Esophagus squamous epithelium (tissue), 5 donors: ENCODE data around the gene UGP2. TPM values are rescaled to one million over a fixed set of nuclear protein-coding genes. Genes with fewer than 3 reads are reported as not detected.
A peak's percentile ranks its signal among the peaks of the same experiment; 100 is the strongest.

Source experiments
- DNase-seq: peaks from one replicate; lab custom pipeline; 2025; lab: John Stamatoyannopoulos, UW
- H3K27ac ChIP-seq, 4 donors: fragments of 200-600 bp; sonication (generic); one replicate each; pipeline ENCODE4 v1.5.1; 2016 to 2019; ENCODE audit warnings: mild to moderate bottlenecking in 1 of 4
- H3K27me3 ChIP-seq, 4 donors: fragments of 200-600 bp; sonication (generic); 1 replicate in 3 of 4; 2 replicates in 1 of 4; pipeline versions ENCODE4 v1.5.1 to v1.6.0; 2017 to 2021; ENCODE audit warnings: antibody characterized with exemption in 1 of 4
- H3K36me3 ChIP-seq, 3 donors: fragments of 200-600 bp; sonication (generic); one replicate each; pipeline ENCODE4 v1.5.1; 2016 to 2019
- H3K4me1 ChIP-seq, 3 donors: fragments of 200-600 bp; sonication (generic); one replicate each; pipeline ENCODE4 v1.5.1; 2017 to 2019
- H3K4me3 ChIP-seq, 4 donors: fragments of 200-600 bp; sonication (generic); 1 replicate in 3 of 4; 2 replicates in 1 of 4; pipeline ENCODE4 v1.5.1; 2016 to 2019; ENCODE audit warnings: mild to moderate bottlenecking in 2 of 4, moderate library complexity in 1 of 4
- H3K9me3 ChIP-seq, 3 donors: fragments of 200-600 bp; sonication (generic); one replicate each; pipeline ENCODE4 v1.5.1; 2016 to 2019
- POLR2A ChIP-seq, 4 donors: fragments of 450-650 bp; IDR thresholded peaks; one replicate each; pipeline ENCODE4 v1.6.1; 2017; ENCODE audit warnings: antibody characterized with exemption in 4 of 4, mild to moderate bottlenecking in 4 of 4, moderate library complexity in 3 of 4
- WGBS, 2 donors: methylation state at CpG; one replicate each; pipeline ENCODE4 v1.1.5; 2018; 5-methylcytosine and 5-hydroxymethylcytosine counted together
- intact Hi-C: fragments of 100-400 bp; cut with DNase I; formaldehyde crosslinking; loops from one replicate; pipeline ENCODE4 v1.15.0; 2022
- total RNA-seq, 4 donors: library from RNA; depleted of rRNA; stranded (reverse); fragments of >200 nt; gene quantifications; one replicate each; pipeline ENCODE4 v1.1.0, GENCODE V29; 2016
- TF ChIP-seq, protein P1 (sequence below), 6 experiments: fragments of 450-650 bp in 4 of 6; fragments of 200-600 bp in 2 of 6; sonication (generic) in 2 of 6; IDR thresholded peaks; one replicate each; pipeline ENCODE4 v1.5.1; 2016 to 2019; ENCODE audit warnings: antibody characterized with exemption in 6 of 6, mild to moderate bottlenecking in 4 of 6, moderate library complexity in 4 of 6
- donor health status: DM: yes; HTN: yes; CAD: no.

The UGP2 gene
- total RNA-seq, 4 donors from 2014 or later, result 70.1 to 110 (median 99.5) TPM

DNA sequence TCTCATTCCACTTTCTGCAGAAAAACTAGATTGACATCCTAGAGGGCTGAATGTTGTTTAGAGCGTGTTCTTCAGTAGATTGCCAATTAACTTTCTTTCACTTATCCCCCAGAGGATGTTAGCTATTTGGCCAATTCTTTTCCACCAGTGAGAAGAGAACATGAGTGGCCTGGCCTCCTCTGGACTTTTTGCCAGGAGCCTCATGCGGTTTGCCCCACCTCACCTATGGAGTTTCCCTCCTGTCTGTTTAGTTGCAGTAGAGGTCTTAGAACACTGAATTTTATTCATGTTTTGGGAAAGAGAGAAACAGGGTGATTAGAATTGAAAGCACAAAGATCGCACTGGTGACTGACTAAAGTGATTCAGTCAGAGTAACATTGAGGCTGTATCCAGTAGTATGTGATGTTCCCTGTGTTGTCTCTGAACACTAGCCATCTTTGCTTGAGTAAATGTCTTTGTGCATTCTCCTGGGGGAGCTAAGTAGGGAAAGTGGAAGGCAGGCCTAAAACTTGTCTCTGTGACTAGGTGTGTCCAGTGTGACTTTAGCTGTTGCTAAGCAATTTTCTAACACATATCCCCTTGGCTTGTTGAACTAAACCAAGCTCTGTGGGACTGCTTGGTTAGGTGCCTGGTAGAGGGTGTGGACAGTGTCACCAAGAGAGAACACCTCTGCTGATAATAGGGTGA is 34.0 kb downstream of the UGP2 start:
- Histone ChIP-seq H3K9me3 (no peaks in the 10 kb centered on the region), H3K4me1 (peaks cover 9 to 66% (median 23%) of the 10 kb centered on the region in 3 donors), H3K4me3 (no peak overlapping the region), H3K36me3 (peaks cover 0 to 41% (median 0%) of the 10 kb centered on the region in 3 donors), H3K27ac (peak overlapping the region; percentile 3 to 81 (median 47)), H3K27me3 (no peaks in the 10 kb centered on the region)
- no peak for TF ChIP-seq POLR2A (IDR thresholded peaks at IDR 0.05)
- TF ChIP-seq, protein P1, sequence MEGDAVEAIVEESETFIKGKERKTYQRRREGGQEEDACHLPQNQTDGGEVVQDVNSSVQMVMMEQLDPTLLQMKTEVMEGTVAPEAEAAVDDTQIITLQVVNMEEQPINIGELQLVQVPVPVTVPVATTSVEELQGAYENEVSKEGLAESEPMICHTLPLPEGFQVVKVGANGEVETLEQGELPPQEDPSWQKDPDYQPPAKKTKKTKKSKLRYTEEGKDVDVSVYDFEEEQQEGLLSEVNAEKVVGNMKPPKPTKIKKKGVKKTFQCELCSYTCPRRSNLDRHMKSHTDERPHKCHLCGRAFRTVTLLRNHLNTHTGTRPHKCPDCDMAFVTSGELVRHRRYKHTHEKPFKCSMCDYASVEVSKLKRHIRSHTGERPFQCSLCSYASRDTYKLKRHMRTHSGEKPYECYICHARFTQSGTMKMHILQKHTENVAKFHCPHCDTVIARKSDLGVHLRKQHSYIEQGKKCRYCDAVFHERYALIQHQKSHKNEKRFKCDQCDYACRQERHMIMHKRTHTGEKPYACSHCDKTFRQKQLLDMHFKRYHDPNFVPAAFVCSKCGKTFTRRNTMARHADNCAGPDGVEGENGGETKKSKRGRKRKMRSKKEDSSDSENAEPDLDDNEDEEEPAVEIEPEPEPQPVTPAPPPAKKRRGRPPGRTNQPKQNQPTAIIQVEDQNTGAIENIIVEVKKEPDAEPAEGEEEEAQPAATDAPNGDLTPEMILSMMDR (IDR thresholded peaks at IDR 0.05), result no peak
- no peak for DNase-seq
- intact Hi-C loops, result no loop called here
- WGBS, 2 donors, result 36 to 57% methylated on average over 3 of the region's 3 CpGs

DNA sequence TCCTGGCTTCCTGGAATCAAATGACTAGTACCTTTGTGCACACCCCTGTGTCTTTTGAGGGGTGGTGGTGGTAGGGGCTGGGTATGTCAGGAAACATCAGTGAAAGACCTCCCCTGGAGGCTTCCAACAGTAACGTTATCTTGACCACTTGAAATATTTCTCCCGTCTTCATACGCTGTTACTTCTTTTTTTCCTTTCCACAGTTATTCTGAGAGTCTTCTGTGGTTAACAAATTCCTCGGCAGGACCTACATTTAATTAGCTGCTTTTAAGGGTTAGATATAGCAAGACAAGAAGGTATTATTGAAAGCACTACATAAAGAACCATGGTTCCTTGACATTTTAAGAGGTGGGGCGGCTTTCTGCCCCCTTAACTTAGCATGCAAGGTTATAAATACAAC is 34.6 kb downstream of the UGP2 start:
- no peak overlapping the region for H3K4me3 ChIP-seq
- peaks cover 0 to 45% (median 0%) of the 10 kb centered on the region in 3 donors for H3K36me3 ChIP-seq
- WGBS, 2 donors, result 77 to 87% methylated on average over 5 of the region's 5 CpGs
- no peaks in the 10 kb centered on the region for H3K27me3 ChIP-seq
- intact Hi-C loops, result no loop called here
- no peaks in the 10 kb centered on the region for H3K9me3 ChIP-seq
- H3K27ac ChIP-seq, result peak overlapping the region; percentile 3 to 81 (median 47)
- TF ChIP-seq, protein P1 (IDR thresholded peaks at IDR 0.05), result no peak
- TF ChIP-seq POLR2A (IDR thresholded peaks at IDR 0.05), result no peak
- H3K4me1 ChIP-seq, result peaks cover 9 to 60% (median 19%) of the 10 kb centered on the region in 3 donors
- no peak for DNase-seq

DNA sequence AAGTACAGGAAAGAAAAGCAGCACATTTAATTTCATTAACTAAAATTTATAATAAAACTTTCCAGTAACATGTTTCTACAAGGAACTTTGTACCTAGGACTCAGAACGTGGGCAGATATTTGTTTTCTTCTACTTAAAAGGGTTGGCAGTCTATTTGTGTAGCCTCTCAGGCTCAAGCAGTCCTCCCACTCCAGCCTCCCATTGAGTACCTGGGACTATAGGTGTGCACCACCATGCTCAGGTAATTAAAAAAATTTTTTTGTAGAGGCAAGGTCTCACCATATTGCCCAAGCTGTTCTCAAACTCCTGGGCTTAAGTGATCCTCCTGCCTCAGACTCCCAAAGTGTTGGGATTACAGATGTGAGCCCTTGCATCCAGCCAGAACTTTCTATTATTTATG is 36.8 kb downstream of the UGP2 start:
- intact Hi-C loops, result no loop called here
- H3K4me1 ChIP-seq, result peaks cover 9 to 38% (median 12%) of the 10 kb centered on the region in 3 donors
- 55 to 59% methylated on average over 1 of the region's 1 CpG for WGBS, 2 donors

DNA sequence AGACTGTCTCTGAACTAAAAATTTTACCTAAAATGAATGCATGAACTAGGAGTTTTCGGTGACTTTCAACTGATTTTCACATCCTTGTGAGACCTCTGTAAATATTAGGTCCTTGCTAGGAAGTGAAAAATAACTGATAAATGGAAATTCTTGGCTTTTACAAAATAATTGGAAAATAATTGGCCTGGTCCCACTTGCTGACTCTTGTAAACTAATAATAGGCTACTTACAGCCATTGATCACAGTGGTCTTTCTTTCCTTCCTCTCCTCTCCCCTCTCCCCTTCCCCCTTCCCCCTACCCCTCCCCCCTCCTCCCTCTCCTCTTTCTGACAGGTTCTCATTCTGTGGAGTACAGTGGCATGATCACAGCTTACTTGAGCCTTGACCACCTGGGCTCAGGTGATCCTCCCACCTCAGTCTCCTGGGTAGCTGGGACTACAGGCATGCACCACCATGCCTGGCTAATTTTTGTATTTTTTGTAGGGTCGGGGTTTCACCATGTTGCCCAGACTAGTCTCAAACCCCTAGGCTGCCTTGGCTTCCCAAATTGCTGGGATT is 38.3 kb downstream of the UGP2 start:
- intact Hi-C loops, result no loop called here

More for the DNA sequence above, 36.8 kb downstream of the UGP2 start:
- Histone ChIP-seq H3K4me3 (no peak overlapping the region), H3K27me3 (no peaks in the 10 kb centered on the region), H3K27ac (no peak overlapping the region), H3K9me3 (no peaks in the 10 kb centered on the region), H3K36me3 (peaks cover 0 to 55% (median 10%) of the 10 kb centered on the region in 3 donors)
- TF ChIP-seq POLR2A (IDR thresholded peaks at IDR 0.05), result no peak
- TF ChIP-seq, protein P1 (IDR thresholded peaks at IDR 0.05), result no peak
- DNase-seq, result no peak

More for the DNA sequence above, 38.3 kb downstream of the UGP2 start:
- peaks cover 9 to 24% (median 12%) of the 10 kb centered on the region in 3 donors for H3K4me1 ChIP-seq
- TF ChIP-seq, protein P1 (IDR thresholded peaks at IDR 0.05), result no peak
- no peak for TF ChIP-seq POLR2A (IDR thresholded peaks at IDR 0.05)
- DNase-seq, result no peak
- no peaks in the 10 kb centered on the region for H3K9me3 ChIP-seq
- H3K27me3 ChIP-seq, result no peaks in the 10 kb centered on the region
- 75 to 88% methylated on average over 2 of the region's 2 CpGs for WGBS, 2 donors
- H3K36me3 ChIP-seq, result peaks cover 0 to 57% (median 10%) of the 10 kb centered on the region in 3 donors
- no peak overlapping the region for H3K27ac ChIP-seq
- H3K4me3 ChIP-seq, result no peak overlapping the region
